ENCODE measurements around the gene SLC25A51. TPM values are rescaled to one million over a fixed set of nuclear protein-coding genes. Genes with fewer than 3 reads are reported as not detected.

The SLC25A51 gene
- total RNA-seq, 2 donors from 2014 or later = 15.8 to 17.2 TPM

GRCh38 chr9:37946971-37947370 is 43.0 kb upstream of the SLC25A51 start:
- H3K27ac ChIP-seq (ENCODE audit: low read depth, low read length) = no peak overlapping the region
- TF ChIP-seq CTCF (conservative IDR thresholded peaks at IDR 0.05) = no peak
- Mint-ChIP-seq H3K36me3 (ENCODE audit: low read depth) (peaks cover 71% of the 10 kb centered on the region), H3K9me3 (no peaks in the 10 kb centered on the region), H3K27me3 (ENCODE audit: insufficient read depth) (no peaks in the 10 kb centered on the region), H3K27ac (no peak overlapping the region), H3K4me3 (no peak overlapping the region), H3K4me1 (no peaks in the 10 kb centered on the region)
- no peaks in the 10 kb centered on the region for H3K9me3 ChIP-seq (ENCODE audit: control insufficient read depth, low read length)
- H3K36me3 ChIP-seq (ENCODE audit: control insufficient read depth, insufficient read depth, low read length) = peaks cover 89% of the 10 kb centered on the region
- H3K9ac ChIP-seq (ENCODE audit: extremely low read depth, low read length, poor library complexity, severe bottlenecking) = no peak overlapping the region
- DNase-seq = no peak
- no peak overlapping the region for H3K4me3 ChIP-seq (ENCODE audit: low read length)
- H3K27me3 ChIP-seq (ENCODE audit: control insufficient read depth, insufficient read depth, low read length, poor library complexity, severe bottlenecking) = no peaks in the 10 kb centered on the region
- peaks cover 3% of the 10 kb centered on the region for H3K4me1 ChIP-seq (ENCODE audit: control insufficient read depth, insufficient read depth, low read length)
- 87 to 93% methylated on average over 6 to 7 of the region's 7 CpGs for WGBS, 2 experiments (ENCODE audit: insufficient coverage in 1 of 2, insufficient read length in 1 of 2)

- TF ChIP-seq CTCF (conservative IDR thresholded peaks at IDR 0.05) = no peak
- Mint-ChIP-seq H3K36me3 (ENCODE audit: low read depth) (peaks cover 67% of the 10 kb centered on the region), H3K27ac (no peak overlapping the region), H3K27me3 (ENCODE audit: insufficient read depth) (no peaks in the 10 kb centered on the region), H3K4me1 (no peaks in the 10 kb centered on the region), H3K4me3 (no peak overlapping the region), H3K9me3 (no peaks in the 10 kb centered on the region)
- no peak for DNase-seq
- Histone ChIP-seq H3K4me1 (ENCODE audit: control insufficient read depth, insufficient read depth, low read length) (no peaks in the 10 kb centered on the region), H3K27ac (ENCODE audit: low read depth, low read length) (no peak overlapping the region), H3K36me3 (ENCODE audit: control insufficient read depth, insufficient read depth, low read length) (peaks cover 88% of the 10 kb centered on the region), H3K4me3 (ENCODE audit: low read length) (no peak overlapping the region), H3K9me3 (ENCODE audit: control insufficient read depth, low read length) (no peaks in the 10 kb centered on the region), H3K27me3 (ENCODE audit: control insufficient read depth, insufficient read depth, low read length, poor library complexity, severe bottlenecking) (no peaks in the 10 kb centered on the region), H3K9ac (ENCODE audit: extremely low read depth, low read length, poor library complexity, severe bottlenecking) (no peak overlapping the region)
- 95% methylated on average over 8 of the region's 8 CpGs; no CpG with 5 or more reads in 1 of the 2 experiments for WGBS, 2 experiments (ENCODE audit: insufficient coverage in 1 of 2, insufficient read length in 1 of 2)
Observed at GRCh38 chr9:37946041-37946440, 42.1 kb upstream of the SLC25A51 start.

- Mint-ChIP-seq H3K27me3 (ENCODE audit: insufficient read depth) (no peaks in the 10 kb centered on the region), H3K36me3 (ENCODE audit: low read depth) (peaks cover 61% of the 10 kb centered on the region), H3K4me3 (no peak overlapping the region), H3K9me3 (no peaks in the 10 kb centered on the region), H3K4me1 (no peaks in the 10 kb centered on the region), H3K27ac (peak overlapping the region; percentile 19)
- H3K4me3 ChIP-seq (ENCODE audit: low read length) = no peak overlapping the region
- no peak overlapping the region for H3K27ac ChIP-seq (ENCODE audit: low read depth, low read length)
- no peaks in the 10 kb centered on the region for H3K9me3 ChIP-seq (ENCODE audit: control insufficient read depth, low read length)
- TF ChIP-seq CTCF (conservative IDR thresholded peaks at IDR 0.05) = no peak
- peaks cover 87% of the 10 kb centered on the region for H3K36me3 ChIP-seq (ENCODE audit: control insufficient read depth, insufficient read depth, low read length)
- 72 to 90% methylated on average over 6 to 9 of the region's 9 CpGs for WGBS, 2 experiments (ENCODE audit: insufficient coverage in 1 of 2, insufficient read length in 1 of 2)
- no peaks in the 10 kb centered on the region for H3K4me1 ChIP-seq (ENCODE audit: control insufficient read depth, insufficient read depth, low read length)
- H3K27me3 ChIP-seq (ENCODE audit: control insufficient read depth, insufficient read depth, low read length, poor library complexity, severe bottlenecking) = no peaks in the 10 kb centered on the region
- H3K9ac ChIP-seq (ENCODE audit: extremely low read depth, low read length, poor library complexity, severe bottlenecking) = peak overlapping the region; percentile 8
- DNase-seq = peak; percentile 72
Observed at GRCh38 chr9:37944671-37945481, 40.9 kb upstream of the SLC25A51 start.
